H1 (cell line): Measurements from ENCODE around the gene ACKR3. TPM values are rescaled to one million over a fixed set of nuclear protein-coding genes. Genes with fewer than 3 reads are reported as not detected.

Source experiments
- CBX5 ChIP-seq: fragments of 300-800, 300-1000 bp; sonication (generic); IDR thresholded peaks from 2 replicates; pipeline ENCODE4 v1.7.1; 2016; ENCODE audit warnings: antibody characterized with exemption, low read length, low read depth
- CTBP2 ChIP-seq: IDR thresholded peaks from 2 replicates; pipeline ENCODE4 v1.7.0; 2011; ENCODE audit warnings: borderline replicate concordance, mild to moderate bottlenecking, moderate library complexity, mixed read lengths, low read length; ENCODE audit not compliant: insufficient read depth, insufficient read length
- POLR2A ChIP-seq, 2 experiments: IDR thresholded peaks; 1 replicate in 1 of 2; 2 replicates in 1 of 2; pipeline ENCODE4 v1.6.1; 2011; ENCODE audit warnings: low read depth in 2 of 2, low read length in 2 of 2, mild to moderate bottlenecking in 2 of 2; ENCODE audit errors: control extremely low read depth in 1 of 2
- POLR2AphosphoS5 ChIP-seq: IDR thresholded peaks from 2 replicates; pipeline ENCODE4 v1.6.1; 2011; ENCODE audit warnings: low read depth, low read length
- polyA plus RNA-seq, 7 experiments: library from polyadenylated mRNA; depleted of rRNA in 3 of 7; stranded (reverse) in 5 of 7; unstranded in 2 of 7; fragments of >200 nt in 5 of 7; fragments of 200-250 nt in 2 of 7; gene quantifications; 1 replicate in 5 of 7; 2 replicates in 1 of 7; 4 replicates in 1 of 7; pipeline versions ENCODE4 v1.2.1 to v1.2.3, GENCODE V29; 2011 to 2013; ENCODE audit warnings: missing spikeins in 2 of 7, mixed read lengths in 2 of 7
- total RNA-seq: library from RNA; stranded (reverse); fragmentation: NEBNext Ultra II Directional; extraction: Animal tissue kit (Norgen Biotek cat#: 25700); gene quantifications from 2 replicates; pipeline ENCODE4 v1.2.1, GENCODE V29; 2021

Gene ACKR3
- total and polyA plus RNA-seq, 2 of the 8 experiments (the other 6 are each of a cell fraction or from before 2014, with no cell fraction given): 1.4 to 24.4 TPM

DNA sequence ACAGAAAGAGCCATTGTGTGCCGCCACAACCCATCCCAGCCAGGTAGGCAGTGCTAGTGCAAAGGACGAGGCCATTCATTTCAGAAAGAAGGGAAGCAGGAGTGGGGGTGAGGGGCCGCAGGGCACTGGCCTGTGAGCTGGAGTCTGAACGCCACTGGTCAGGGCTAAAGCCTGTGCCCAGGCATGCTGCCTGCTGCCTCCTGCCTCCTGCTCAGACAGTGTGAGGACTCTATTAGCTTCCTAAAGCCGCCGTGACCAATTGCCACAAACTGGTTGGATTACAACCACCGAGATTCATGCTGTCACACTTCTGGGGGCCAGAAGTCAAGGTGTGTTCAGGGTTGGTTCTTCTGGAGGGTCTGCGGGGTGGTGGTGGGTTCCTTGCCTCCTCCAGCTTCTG is 21.2 kb downstream of the ACKR3 start (continued):
- TF ChIP-seq POLR2A (IDR thresholded peaks at IDR 0.05; ENCODE audit: control extremely low read depth in 1 of 2, low read depth in 2 of 2, low read length in 2 of 2): no peak
- TF ChIP-seq CBX5: no peak
- TF ChIP-seq POLR2AphosphoS5: no peak
- TF ChIP-seq CTBP2: no peak
- TF ChIP-seq, all 59 proteins: peak for 0
